GM19463 (cell line): Measurements from ENCODE around the gene TP53I13.
"Not testable (repeated sequence)": the region's sequence is repeated elsewhere in the genome, so short reads cannot be mapped to it uniquely, and the experiment has no call there.

Experiments
- ATAC-seq: cut with Tn5 transposase; IDR thresholded peaks from one replicate; pipeline ENCODE4 v1.9.1; 2021; ENCODE audit warnings: mild to moderate bottlenecking, moderate library complexity; ENCODE audit not compliant: unreplicated experiment

TP53I13 gene, protein sequence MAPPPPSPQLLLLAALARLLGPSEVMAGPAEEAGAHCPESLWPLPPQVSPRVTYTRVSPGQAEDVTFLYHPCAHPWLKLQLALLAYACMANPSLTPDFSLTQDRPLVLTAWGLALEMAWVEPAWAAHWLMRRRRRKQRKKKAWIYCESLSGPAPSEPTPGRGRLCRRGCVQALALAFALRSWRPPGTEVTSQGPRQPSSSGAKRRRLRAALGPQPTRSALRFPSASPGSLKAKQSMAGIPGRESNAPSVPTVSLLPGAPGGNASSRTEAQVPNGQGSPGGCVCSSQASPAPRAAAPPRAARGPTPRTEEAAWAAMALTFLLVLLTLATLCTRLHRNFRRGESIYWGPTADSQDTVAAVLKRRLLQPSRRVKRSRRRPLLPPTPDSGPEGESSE

GRCh38 chr17:29568331-29569244 is at the start of gene TP53I13:
Gene TP53I13 (plus strand): TSS chr17:29568701. CDS start chr17:29568759, 58 bp downstream.
- ATAC-seq: peak; percentile 47

GRCh38 chr17:29524692-29525091 is 43.8 kb upstream of the TP53I13 start:
- no peak for ATAC-seq

- no peak for ATAC-seq
Observed at GRCh38 chr17:29526322-29526721, 42.2 kb upstream of the TP53I13 start.

GRCh38 chr17:29533976-29534375 is 34.5 kb upstream of the TP53I13 start:
- no peak for ATAC-seq

DNA sequence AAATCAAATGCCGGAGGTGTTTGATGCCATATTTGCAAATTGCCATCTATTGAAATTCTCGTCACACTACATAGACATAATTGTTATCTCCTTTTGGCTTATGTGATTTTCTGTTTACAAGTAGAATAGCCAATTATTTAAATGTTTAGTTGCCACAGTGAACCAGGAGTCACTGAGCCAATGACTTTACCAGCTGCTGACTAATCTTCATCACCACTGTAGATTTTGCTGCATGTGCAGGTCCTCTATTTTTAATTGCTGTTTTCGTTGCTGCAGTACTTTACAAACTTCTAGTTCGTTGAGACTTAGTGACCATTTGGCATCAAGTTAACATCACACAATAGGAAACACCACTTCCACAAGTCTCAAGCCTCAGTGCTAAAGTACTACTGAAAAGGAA is 24.4 kb upstream of the TP53I13 start:
- no peak for ATAC-seq

- ATAC-seq: no peak
Observed at GRCh38 chr17:29546085-29546484, 22.4 kb upstream of the TP53I13 start.

DNA sequence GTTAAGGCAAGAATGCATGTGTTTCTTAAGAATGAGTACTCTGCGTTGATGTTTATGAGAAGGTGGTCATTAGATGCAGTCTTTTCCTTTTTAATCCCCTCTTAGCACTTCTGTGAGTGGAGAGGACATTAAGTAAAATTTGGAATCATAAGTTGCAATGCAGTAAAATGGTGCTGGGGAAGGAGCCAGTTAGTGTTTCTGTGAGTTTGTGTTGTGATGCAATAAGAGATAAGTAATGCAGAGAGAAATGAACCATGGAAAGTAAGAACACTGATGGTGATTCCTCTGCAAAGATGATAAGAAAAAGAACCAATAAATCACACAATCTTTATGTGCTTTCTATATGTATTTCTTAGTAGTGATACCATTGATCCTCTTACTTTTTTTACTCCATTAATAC is 21.7 kb upstream of the TP53I13 start:
- ATAC-seq: no peak

DNA sequence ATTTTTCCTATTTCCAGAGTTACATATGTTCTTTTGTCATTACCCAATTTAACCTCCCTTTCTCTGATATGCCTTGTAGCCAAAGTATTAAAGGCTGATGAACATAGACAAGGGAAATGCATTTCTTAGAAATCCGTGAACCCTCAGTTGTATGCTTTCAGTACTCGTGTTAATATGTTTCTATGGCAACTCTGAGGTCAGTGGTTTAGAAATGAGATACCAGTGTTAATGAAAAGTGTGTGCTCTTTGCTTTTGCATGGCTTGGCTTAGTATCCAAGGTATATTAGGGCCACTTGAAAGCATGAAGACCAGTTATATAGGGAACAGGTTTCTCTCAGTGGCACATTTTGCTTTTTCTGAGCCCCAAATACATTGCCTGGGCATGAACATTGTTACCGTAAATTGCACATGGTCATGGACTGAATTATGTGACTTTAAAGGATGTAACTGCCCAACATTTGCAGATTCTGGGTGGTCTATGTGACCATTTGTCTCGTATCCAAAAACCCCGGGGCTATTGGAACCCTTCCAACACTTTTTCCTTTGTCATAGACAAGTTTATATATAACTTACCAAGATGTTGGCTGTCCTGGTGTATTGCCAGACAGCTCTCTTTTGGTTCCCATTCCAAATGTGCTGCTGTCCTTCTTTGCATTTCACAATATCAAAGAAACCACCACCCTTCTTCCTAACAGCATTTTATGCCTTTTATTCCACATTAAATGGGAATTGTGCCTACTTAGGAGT is 19.2 kb upstream of the TP53I13 start:
- ATAC-seq: no peak

DNA sequence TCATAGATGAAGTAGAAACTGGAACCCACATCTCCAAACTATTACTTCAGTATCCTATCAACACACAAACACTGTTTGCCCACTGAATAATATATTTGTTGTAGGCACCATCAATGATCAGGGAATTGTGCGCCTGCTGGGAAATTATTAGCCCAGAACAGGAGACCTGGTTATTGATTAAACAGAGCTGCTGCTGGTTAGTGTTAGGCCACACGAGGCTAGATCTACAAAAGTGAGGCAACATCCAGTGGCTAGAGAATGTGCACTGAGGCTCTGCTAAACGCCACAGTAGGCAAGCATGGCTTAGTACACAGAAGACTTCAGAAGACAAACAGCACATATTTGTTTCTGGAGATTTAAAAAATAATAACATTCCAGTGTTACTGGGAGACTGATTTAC is 12.7 kb upstream of the TP53I13 start:
- ATAC-seq: no peak

GRCh38 chr17:29557085-29557738 is 11.3 kb upstream of the TP53I13 start:
- no peak for ATAC-seq

- no peak for ATAC-seq
Observed at GRCh38 chr17:29557739-29558116, 10.8 kb upstream of the TP53I13 start.

DNA sequence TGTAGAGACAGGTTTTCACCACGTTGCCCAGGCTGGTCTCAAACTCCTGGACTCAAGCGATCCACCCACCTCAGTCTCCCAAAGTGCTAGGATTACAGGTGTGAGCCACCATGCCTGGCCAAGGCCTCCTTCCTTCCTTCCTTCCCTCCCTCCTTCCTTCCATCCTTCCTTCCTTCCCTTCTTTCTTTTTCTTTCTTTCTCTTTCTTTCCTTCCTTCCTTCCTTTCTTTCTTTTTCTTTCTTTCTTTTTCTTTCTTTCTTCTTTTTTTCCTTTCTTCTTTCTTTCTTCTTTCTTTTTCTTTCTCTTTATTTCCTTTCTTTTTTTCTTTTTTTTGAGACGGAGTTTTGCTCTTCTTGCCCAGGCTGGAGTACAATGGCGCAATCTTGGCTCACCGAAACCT is 10.4 kb upstream of the TP53I13 start:
- not testable (repeated sequence) for ATAC-seq

- ATAC-seq: no peak
Observed at GRCh38 chr17:29559640-29560039, 8.9 kb upstream of the TP53I13 start.

- no peak for ATAC-seq
Observed at GRCh38 chr17:29560316-29560715, 8.2 kb upstream of the TP53I13 start.

- ATAC-seq: no peak
Observed at GRCh38 chr17:29561554-29562517, 6.7 kb upstream of the TP53I13 start.

GRCh38 chr17:29562615-29563014 is 5.9 kb upstream of the TP53I13 start:
- no peak for ATAC-seq

GRCh38 chr17:29563816-29564215 is 4.7 kb upstream of the TP53I13 start:
- no peak for ATAC-seq

- no peak for ATAC-seq
Observed at GRCh38 chr17:29565643-29566472, 2.6 kb upstream of the TP53I13 start.
